Adrenal gland (tissue), 5 donors: ENCODE results near the gene MPPED1.

Experiments
- CTCF ChIP-seq, 6 experiments: fragments of 450-650 bp in 4 of 6; fragments of 200-600 bp in 2 of 6; sonication (generic) in 1 of 6; IDR thresholded peaks; 1 replicate in 5 of 6; 2 replicates in 1 of 6; pipeline versions ENCODE4 v1.5.1 to v1.8.0; 2016 to 2021; ENCODE audit warnings: antibody characterized with exemption in 6 of 6, mild to moderate bottlenecking in 2 of 6, moderate library complexity in 1 of 6
- POLR2A ChIP-seq, 2 donors: fragments of 450-650 bp; IDR thresholded peaks; one replicate each; pipeline ENCODE4 v1.6.1; 2017; ENCODE audit warnings: antibody characterized with exemption in 2 of 2, mild to moderate bottlenecking in 2 of 2, moderate library complexity in 1 of 2
- donor health status: DM: no; HTN: no; CAD: no.

DNA sequence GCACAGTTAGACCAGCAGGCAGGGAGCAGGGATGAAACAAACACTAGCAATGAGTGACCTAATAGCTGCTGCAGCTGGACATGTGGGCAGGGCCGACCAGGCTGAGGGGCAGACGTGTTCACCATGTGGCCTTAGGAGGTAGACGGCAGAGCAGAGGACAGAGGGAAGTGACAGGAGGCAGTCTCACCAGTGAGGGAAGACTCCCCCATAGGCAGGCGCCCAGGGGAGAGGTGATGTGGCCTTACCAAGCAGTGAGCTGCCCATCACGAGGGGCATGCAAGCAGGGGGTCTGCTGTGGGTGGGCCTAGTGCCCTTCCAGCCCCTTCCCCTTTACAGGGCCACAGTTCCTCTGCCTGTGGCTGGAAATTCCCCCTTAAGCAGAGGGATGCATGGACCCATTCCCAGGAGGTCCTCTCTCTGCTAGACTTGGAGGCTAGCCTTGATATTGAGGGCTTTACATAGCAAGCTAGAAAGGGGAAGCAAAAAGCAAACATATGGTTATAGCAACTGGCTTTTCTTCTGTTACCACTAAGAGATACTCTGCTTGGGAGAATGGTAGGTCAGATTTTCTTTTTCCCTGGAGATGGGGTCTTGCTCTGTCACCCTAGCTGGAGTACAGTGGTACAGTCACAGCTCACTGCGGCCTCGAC lies 67.6 kb downstream of the MPPED1 start:
- no peak for TF ChIP-seq CTCF (IDR thresholded peaks at IDR 0.05)
- no peak for TF ChIP-seq POLR2A (IDR thresholded peaks at IDR 0.05)
